Measurements from ENCODE around the gene CFAP46. TPM values are rescaled to one million over a fixed set of nuclear protein-coding genes. Genes with fewer than 3 reads are reported as not detected.

CFAP46 gene
- total and polyA plus RNA-seq, 2 experiments from 2014 or later = 3.1 to 5.4 TPM

DNA sequence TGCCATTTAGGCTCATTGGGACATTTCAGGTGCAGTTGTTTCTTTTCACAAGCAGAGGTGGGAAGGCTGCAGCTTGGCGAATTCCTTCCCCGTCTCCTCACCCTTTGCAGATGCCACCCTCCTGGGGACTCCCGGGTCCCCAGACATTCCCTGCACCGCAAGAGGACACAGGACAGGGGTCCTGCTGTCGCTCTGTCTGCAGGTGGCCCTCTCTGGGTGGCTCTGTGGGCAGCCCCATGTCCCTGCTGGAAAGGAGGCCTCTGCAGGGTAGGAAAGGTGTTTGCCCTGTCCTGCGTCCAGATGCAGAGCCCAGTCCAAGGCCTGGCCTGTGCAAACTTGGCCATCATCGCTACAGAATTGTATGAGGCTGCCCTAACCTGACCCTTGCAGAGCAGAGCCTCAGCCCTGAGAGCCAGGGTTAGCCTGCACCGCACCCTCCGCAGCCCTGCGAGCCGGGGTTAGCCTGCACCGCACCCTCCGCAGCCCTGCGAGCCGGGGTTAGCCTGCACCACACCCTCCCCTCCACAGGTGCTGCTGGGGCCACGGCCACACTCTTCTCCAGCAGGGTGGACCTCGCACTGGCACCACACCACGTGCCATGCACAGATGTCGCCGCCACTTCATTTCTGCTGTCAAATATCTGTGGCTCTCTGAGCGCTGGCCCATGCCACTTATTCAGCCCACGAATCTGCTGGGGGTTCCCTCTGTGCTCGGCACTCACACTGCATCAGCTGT, 61.0 kb downstream of the CFAP46 start:
- DNase-seq (ENCODE audit: low spot score) (no peak), ATAC-seq (no peak)
- Mint-ChIP-seq H3K4me3 (no peak overlapping the region), H3K27me3 (ENCODE audit: insufficient read depth, low read depth, poor library complexity) (peaks cover 19% of the 10 kb centered on the region), H3K36me3 (ENCODE audit: low read depth) (no peaks in the 10 kb centered on the region; the same call in 2 of the 3 replicates), H3K27ac (no peak overlapping the region), H3K9me3 (peaks cover 5% of the 10 kb centered on the region; the same call in 1 of the 3 replicates), H3K4me1 (peaks cover 11% of the 10 kb centered on the region)
- H3K4me3 ChIP-seq = no peak overlapping the region
- no peak overlapping the region for H2AFZ ChIP-seq
- no peak overlapping the region for H3K27ac ChIP-seq (ENCODE audit: low read depth)
- H3K27me3 ChIP-seq (ENCODE audit: insufficient read depth) = no peaks in the 10 kb centered on the region
- H3K4me1 ChIP-seq (ENCODE audit: insufficient read depth) = no peaks in the 10 kb centered on the region
- no peaks in the 10 kb centered on the region for H3K9me2 ChIP-seq (ENCODE audit: insufficient read depth)
- no peaks in the 10 kb centered on the region for H3K36me3 ChIP-seq (ENCODE audit: insufficient read depth)
- H4K20me1 ChIP-seq (replicated peaks; ENCODE audit: insufficient read depth) = no peaks in the 10 kb centered on the region
- TF ChIP-seq CREB1 (CRISPR knock-in tag; IDR thresholded peaks at IDR 0.05; ENCODE audit: low read depth) = no peak
- TF ChIP-seq POLR2AphosphoS5 (IDR thresholded peaks at IDR 0.05; ENCODE audit: low read depth) = no peak
- no peak for TF ChIP-seq REST (IDR thresholded peaks at IDR 0.05; ENCODE audit: unreplicated experiment)
- TF ChIP-seq, protein P1, sequence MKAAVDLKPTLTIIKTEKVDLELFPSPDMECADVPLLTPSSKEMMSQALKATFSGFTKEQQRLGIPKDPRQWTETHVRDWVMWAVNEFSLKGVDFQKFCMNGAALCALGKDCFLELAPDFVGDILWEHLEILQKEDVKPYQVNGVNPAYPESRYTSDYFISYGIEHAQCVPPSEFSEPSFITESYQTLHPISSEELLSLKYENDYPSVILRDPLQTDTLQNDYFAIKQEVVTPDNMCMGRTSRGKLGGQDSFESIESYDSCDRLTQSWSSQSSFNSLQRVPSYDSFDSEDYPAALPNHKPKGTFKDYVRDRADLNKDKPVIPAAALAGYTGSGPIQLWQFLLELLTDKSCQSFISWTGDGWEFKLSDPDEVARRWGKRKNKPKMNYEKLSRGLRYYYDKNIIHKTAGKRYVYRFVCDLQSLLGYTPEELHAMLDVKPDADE (IDR thresholded peaks at IDR 0.05) = no peak
- TF ChIP-seq EZH2phosphoT487 (IDR thresholded peaks at IDR 0.05; ENCODE audit: unreplicated experiment) = no peak
- TF ChIP-seq ZNF114 (CRISPR knock-in tag; IDR thresholded peaks at IDR 0.05) = no peak
- no peak for TF ChIP-seq ZNF331 (CRISPR knock-in tag; IDR thresholded peaks at IDR 0.05; ENCODE audit: low read depth)
- TF ChIP-seq NANOG (IDR thresholded peaks at IDR 0.05; ENCODE audit: borderline replicate concordance) = no peak
- no peak for TF ChIP-seq JUNB (IDR thresholded peaks at IDR 0.05; ENCODE audit: unreplicated experiment)
- TF ChIP-seq STAT1 (IDR thresholded peaks at IDR 0.05; ENCODE audit: unreplicated experiment) = no peak
- TF ChIP-seq, protein P2, sequence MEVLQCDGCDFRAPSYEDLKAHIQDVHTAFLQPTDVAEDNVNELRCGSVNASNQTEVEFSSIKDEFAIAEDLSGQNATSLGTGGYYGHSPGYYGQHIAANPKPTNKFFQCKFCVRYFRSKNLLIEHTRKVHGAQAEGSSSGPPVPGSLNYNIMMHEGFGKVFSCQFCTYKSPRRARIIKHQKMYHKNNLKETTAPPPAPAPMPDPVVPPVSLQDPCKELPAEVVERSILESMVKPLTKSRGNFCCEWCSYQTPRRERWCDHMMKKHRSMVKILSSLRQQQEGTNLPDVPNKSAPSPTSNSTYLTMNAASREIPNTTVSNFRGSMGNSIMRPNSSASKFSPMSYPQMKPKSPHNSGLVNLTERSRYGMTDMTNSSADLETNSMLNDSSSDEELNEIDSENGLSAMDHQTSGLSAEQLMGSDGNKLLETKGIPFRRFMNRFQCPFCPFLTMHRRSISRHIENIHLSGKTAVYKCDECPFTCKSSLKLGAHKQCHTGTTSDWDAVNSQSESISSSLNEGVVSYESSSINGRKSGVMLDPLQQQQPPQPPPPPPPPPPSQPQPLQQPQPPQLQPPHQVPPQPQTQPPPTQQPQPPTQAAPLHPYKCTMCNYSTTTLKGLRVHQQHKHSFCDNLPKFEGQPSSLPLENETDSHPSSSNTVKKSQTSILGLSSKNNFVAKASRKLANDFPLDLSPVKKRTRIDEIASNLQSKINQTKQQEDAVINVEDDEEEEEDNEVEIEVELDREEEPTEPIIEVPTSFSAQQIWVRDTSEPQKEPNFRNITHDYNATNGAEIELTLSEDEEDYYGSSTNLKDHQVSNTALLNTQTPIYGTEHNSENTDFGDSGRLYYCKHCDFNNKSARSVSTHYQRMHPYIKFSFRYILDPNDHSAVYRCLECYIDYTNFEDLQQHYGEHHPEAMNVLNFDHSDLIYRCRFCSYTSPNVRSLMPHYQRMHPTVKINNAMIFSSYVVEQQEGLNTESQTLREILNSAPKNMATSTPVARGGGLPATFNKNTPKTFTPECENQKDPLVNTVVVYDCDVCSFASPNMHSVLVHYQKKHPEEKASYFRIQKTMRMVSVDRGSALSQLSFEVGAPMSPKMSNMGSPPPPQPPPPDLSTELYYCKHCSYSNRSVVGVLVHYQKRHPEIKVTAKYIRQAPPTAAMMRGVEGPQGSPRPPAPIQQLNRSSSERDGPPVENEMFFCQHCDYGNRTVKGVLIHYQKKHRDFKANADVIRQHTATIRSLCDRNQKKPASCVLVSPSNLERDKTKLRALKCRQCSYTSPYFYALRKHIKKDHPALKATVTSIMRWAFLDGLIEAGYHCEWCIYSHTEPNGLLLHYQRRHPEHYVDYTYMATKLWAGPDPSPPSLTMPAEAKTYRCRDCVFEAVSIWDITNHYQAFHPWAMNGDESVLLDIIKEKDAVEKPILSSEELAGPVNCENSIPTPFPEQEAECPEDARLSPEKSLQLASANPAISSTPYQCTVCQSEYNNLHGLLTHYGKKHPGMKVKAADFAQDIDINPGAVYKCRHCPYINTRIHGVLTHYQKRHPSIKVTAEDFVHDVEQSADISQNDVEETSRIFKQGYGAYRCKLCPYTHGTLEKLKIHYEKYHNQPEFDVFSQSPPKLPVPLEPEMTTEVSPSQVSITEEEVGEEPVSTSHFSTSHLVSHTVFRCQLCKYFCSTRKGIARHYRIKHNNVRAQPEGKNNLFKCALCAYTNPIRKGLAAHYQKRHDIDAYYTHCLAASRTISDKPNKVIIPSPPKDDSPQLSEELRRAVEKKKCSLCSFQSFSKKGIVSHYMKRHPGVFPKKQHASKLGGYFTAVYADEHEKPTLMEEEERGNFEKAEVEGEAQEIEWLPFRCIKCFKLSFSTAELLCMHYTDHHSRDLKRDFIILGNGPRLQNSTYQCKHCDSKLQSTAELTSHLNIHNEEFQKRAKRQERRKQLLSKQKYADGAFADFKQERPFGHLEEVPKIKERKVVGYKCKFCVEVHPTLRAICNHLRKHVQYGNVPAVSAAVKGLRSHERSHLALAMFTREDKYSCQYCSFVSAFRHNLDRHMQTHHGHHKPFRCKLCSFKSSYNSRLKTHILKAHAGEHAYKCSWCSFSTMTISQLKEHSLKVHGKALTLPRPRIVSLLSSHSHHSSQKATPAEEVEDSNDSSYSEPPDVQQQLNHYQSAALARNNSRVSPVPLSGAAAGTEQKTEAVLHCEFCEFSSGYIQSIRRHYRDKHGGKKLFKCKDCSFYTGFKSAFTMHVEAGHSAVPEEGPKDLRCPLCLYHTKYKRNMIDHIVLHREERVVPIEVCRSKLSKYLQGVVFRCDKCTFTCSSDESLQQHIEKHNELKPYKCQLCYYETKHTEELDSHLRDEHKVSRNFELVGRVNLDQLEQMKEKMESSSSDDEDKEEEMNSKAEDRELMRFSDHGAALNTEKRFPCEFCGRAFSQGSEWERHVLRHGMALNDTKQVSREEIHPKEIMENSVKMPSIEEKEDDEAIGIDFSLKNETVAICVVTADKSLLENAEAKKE (CRISPR knock-in tag; IDR thresholded peaks at IDR 0.05) = no peak
- TF ChIP-seq EZH2 (IDR thresholded peaks at IDR 0.05; ENCODE audit: low read depth, unreplicated experiment) = no peak
- TF ChIP-seq CTCF (conservative IDR thresholded peaks at IDR 0.05; ENCODE audit: low read depth in 2 of 2) = no peak
- no peaks in the 10 kb centered on the region for H3K79me2 ChIP-seq (replicated peaks; ENCODE audit: insufficient read depth)
- H3F3A ChIP-seq (replicated peaks; ENCODE audit: low read depth) = no peaks in the 10 kb centered on the region
- H3K4me2 ChIP-seq = no peak overlapping the region
